ENCODE results near the gene NRROS.

The NRROS gene

DNA sequence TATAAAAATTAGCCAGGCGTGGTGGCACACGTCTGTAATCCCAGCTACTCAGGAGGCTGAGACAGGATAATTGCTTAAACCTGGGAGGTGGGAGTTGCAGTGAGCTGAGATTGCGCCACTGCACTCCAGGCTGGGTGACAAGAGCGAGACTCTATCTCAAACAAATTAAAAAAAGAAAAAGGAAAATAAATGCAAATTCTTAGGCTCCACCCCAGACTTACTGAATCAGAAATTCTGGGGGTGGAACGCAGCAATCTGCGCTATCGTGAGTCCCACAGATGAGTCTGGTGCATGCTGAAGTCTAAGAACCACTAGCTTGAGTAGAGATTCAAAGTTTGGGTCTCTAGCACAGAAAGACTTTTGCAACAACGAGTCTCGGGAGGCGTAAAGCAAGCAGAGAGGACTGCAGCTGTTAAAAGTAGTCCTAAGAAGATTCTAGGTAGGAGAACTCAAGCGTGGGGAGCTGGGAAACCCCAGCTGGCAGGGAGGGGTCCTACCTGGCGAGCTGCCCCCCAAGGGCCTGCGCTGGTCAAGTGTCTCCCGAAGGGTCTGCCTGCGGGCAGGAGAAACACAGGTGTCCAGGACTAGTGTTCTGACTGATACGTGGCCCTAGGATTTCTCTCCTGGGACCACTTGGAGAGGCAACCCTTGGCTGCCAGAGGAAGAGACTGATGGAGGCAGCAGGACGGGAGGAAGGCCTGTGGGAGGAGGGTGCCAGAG lies 50.6 kb downstream of the NRROS start:
- no peak for DNase-seq

DNA sequence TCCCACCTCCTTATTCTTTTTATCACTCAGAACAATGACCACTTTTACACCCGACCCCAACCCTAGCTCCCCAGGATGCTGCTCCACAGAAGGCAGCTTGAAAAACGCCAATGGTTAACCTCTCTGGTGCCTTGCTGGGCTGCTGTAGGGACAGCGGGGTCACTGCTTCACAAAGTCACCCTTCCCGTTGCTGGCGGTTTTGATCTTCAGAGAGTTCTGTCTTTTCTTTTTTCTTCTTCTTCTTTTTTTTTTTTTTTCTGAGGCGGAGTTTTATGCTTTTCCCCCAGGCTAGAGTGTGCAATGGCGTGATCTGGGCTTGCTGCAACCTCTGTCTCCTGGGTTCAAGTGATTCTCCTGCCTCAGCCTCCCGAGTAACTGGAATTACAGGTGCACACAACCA lies 51.9 kb downstream of the NRROS start:
- no peak for DNase-seq

DNA sequence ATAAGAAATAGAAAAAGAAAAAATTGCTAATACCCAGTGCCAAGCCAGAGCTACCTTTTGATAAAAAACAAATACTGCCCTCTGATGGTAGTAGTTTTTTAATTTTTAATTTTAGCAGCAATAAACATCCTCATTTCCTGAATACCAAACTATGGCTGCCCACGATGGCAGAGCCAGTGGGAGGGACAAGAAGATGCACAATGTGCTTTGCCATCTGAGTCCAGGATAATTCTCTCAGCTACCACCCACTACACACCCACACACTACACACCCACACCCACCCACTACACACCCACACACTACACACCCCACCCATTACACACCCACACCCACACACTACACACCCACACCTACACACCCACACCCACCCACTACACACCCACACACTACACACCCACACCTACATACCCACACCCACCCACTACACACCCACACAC lies 54.7 kb downstream of the NRROS start:
- DNase-seq, result peak; percentile 2

DNA sequence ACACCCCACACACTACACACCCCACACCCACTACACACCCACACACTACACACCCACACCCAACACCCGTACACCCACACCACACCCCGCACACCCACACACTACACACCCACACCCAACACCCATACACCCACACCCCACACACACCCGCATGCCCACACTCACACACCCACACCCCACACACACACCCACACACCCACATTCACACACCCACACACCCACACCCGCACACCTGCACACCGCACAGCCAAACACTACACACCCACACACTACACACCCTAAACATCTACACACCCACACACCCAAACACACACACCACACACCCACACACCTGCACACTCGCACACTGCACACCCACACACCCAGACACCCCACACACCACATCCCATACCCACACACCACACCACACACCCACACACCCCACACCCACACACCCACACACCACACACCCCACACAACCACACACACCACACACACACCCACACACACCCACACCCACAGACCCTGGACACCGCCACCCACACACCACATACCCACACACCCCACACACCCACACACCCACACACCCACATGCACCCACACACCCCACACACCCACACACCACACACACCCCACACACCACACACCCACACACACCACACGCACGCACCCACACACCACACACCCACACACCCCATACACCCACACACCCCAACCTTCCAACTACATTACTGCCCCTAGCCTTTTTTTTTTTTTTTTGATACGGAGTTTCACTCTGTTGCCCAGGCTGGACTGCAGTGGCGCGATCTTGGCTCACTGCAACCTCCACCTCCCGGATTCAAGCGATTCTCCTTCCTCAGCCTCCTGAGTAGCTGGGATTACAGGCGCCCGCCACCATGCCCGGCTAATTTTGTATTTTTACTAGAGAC lies 55.7 kb downstream of the NRROS start:
- no peak for DNase-seq

DNA sequence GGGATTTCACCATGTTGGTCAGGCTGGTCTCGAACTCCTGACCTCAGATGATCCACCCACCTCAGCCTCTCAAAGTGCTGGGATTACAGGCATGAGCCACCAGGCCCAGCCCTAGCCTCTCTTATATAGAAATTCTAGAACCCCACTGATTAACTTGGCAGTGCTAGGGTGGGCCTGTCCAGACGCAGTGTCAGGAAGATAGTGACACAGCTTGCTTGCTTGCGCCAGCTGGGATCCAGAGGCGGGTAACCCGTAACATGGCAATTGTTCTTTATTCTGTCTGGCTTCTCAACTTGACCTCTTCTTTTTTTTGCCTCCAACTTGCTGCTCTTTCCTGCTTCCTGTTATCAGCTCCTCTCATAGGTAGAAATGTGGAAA lies 56.3 kb downstream of the NRROS start:
- no peak for DNase-seq

DNA sequence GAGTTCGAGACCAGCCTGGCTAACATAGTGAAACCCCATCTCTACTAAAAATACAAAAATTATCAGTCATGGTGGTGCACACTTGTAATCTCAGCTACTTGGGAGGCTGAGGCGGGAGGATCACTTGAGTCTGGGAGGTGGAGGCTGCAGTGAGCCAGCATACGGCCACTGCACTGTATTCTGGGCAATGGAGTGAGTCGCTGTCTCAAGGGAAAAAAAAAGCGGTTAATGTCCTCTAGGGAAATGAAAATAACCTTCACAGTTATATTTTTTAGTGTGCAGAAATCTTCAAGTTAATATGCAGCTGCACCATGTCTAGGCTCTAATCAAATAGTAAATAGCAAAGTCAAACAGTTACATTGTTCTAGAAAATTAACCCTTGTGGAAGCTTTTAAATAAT lies 57.8 kb downstream of the NRROS start:
- DNase-seq, result no peak

DNA sequence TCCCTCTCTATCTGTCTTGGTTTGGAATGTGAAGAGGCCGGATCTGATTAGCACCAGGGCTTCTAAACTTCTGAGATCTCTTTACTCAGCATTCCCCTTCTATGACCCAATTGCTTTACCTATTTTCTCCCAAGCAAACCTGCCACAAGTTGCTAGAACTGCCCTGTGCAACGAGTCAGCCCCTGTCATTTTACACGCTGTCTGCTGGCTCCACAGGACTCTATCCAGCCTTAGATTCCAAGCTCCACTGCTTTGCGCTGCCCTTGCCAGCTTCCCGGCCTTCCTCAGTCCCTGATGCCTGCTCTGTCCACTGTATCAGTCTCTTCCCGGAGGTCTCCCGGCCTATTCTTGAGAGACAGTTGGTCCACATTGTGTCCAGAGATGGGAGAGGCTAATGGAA lies 60.3 kb downstream of the NRROS start:
- no peak for DNase-seq

DNA sequence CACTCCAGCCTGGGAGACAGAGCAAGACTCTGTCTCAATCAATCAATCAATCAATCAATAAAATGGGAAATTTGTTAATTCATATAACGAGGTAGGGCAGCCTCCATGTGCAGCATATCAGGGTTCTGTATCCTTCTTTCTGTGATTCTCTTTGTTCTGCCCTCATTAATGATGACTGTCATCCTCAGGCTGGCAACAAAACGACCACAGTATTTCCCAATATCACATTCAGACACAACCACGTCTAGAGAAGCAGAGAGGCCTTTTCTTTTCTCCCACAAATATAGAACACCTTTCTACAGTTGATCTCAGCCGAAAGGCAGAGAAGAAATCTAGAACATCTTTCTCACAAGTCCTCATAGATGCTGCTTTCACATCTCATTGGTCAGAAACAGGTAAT lies 61.3 kb downstream of the NRROS start:
- DNase-seq, result no peak

DNA sequence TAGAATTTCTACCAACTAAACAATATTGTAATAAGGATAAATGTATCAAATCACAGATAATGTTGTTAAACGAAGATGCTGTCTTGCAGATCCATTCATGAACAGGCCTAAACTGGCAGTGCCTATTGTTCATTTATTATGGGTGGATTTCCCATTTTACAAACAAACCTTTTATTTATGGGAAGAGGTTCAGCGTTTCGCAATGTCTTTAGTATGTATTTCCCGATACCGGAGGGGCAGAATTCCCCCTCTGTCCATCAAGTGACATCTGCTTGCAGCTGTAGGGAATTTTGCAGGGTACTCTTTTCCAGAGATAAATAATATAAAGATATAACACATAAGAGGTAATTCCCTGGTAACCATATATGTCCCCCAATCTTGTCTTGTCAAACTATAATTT lies 66.8 kb downstream of the NRROS start:
- no peak for DNase-seq

DNA sequence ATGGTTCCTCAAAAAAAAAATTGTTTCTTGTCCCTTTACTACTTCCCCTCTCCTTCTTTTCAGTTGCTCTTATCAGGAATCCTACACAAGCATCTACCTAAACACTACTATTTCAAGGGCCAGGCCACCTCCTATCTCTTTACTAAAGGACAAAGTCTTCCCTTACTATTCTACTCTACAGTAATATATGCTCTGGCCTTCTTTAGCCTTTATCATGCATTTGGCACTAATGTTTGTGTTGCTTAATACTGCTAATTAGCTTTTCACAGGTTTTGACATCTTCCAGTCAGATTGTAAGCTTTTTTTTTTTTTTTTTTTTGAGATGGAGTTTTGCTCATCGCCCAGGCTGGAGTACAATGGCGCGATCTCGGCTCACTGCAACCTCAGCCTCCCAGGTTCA lies 67.2 kb downstream of the NRROS start:
- no peak for DNase-seq

DNA sequence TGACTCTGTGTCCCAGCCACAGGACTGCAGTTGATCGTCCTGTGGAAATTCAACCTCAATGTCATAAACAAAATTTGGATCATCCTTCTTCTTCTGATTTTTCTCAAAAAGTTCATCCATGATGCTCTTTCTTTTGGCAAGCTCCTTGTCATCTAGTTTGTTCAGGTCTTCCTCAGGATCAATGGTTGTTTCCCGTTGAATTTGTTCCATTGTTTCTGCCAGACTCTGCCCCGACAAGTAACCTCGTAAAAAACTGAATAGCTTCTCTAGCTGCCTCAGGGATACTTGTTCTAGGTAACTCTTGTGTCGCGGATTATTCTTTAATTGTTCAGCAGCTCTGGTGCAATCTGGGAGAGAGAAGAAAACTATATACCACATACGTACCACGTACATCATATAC lies 68.1 kb downstream of the NRROS start:
- no peak for DNase-seq

DNA sequence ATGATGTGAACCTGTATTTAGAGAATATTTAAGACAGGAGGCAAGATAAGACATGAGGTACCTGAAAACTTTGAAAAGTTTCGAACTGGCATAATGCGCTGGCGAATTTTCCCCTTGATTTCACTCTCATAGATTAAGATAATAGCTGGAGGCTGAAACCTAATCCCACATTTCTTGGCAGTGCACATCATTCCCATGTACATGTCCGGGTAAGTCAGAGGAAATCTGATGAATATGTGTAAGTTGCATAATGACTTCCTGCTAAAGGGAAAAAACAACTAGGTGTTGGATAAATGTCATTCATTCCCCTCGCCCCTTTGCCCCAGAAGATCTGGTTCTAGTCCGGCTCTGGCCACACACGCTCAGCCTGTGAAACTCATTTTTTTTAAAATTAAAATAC lies 69.0 kb downstream of the NRROS start:
- DNase-seq, result no peak
